ENCODE data around the gene B3GALT4. TPM values are rescaled to one million over a fixed set of nuclear protein-coding genes. Genes with fewer than 3 reads are reported as not detected.

B3GALT4 gene
- total RNA-seq, 1 experiment from 2014 or later, result 18.2 TPM

GRCh38 chr6:33248643-33248931 lies 28.3 kb upstream of the B3GALT4 start:
- intact Hi-C loops (cut with micrococcal nuclease; ENCODE audit: unreplicated experiment), result loop anchor here (1.0 to 5.0 kb wide), 4 partner anchors 41 to 236 kb away; partner anchors contain the start of gene RING1
- Mint-ChIP-seq H3K36me3 (ENCODE audit: insufficient read depth, unreplicated experiment) (peaks cover 44% of the 10 kb centered on the region), H3K27ac (ENCODE audit: unreplicated experiment) (peak overlapping the region; percentile 51), H3K4me3 (ENCODE audit: low read depth, unreplicated experiment) (peak overlapping the region; percentile 66), H3K4me1 (ENCODE audit: low read depth, unreplicated experiment) (peaks cover 26% of the 10 kb centered on the region), H3K27me3 (ENCODE audit: unreplicated experiment) (peaks cover 15% of the 10 kb centered on the region), H3K9me3 (ENCODE audit: low read depth, unreplicated experiment) (no peaks in the 10 kb centered on the region)
- CTCF ChIA-PET, result interaction anchor here (0.7 to 2.7 kb wide), 26 partner anchors 10 to 1045 kb away, joined by 3 to 13 read pairs (median 4); partner anchors contain the start of genes RING1, RPS18 and VPS52
- no peak for TF ChIP-seq CTCF (IDR thresholded peaks at IDR 0.05; ENCODE audit: unreplicated experiment)
- no TSS peak for BruUV-seq (replicated peaks)
- DNase-seq, result no peak

- Mint-ChIP-seq H3K4me3 (ENCODE audit: low read depth, unreplicated experiment) (peak overlapping the region; percentile 66), H3K4me1 (ENCODE audit: low read depth, unreplicated experiment) (peaks cover 26% of the 10 kb centered on the region), H3K27me3 (ENCODE audit: unreplicated experiment) (peaks cover 11% of the 10 kb centered on the region), H3K36me3 (ENCODE audit: insufficient read depth, unreplicated experiment) (peaks cover 44% of the 10 kb centered on the region), H3K27ac (ENCODE audit: unreplicated experiment) (peak overlapping the region; percentile 51), H3K9me3 (ENCODE audit: low read depth, unreplicated experiment) (no peaks in the 10 kb centered on the region)
- CTCF ChIA-PET, result interaction anchor here (0.7 to 2.7 kb wide), 21 partner anchors 10 to 1046 kb away, joined by 3 to 13 read pairs (median 5); partner anchors contain the start of genes RING1, RPS18, TAP2 and VPS52
- DNase-seq, result peak; percentile 97
- no peak for TF ChIP-seq CTCF (IDR thresholded peaks at IDR 0.05; ENCODE audit: unreplicated experiment)
- intact Hi-C loops (cut with micrococcal nuclease; ENCODE audit: unreplicated experiment), result loop anchor here (1.0 to 5.0 kb wide), 4 partner anchors 42 to 237 kb away; partner anchors contain the start of gene RING1
- BruUV-seq (replicated peaks), result TSS peak; percentile 43
Measured at GRCh38 chr6:33248932-33249731, 27.8 kb upstream of the B3GALT4 start.

- H3K4me1 Mint-ChIP-seq (ENCODE audit: low read depth, unreplicated experiment), result peaks cover 26% of the 10 kb centered on the region
Measured at GRCh38 chr6:33249732-33250630, 26.9 kb upstream of the B3GALT4 start.

More at GRCh38 chr6:33249732-33250630, 26.9 kb upstream of the B3GALT4 start:
- intact Hi-C loops (cut with micrococcal nuclease; ENCODE audit: unreplicated experiment), result loop anchor here (2.0 to 5.0 kb wide), 3 partner anchors 43 to 238 kb away; partner anchors contain the start of gene RING1
- no peak for TF ChIP-seq CTCF (IDR thresholded peaks at IDR 0.05; ENCODE audit: unreplicated experiment)
- peaks cover 11% of the 10 kb centered on the region for H3K27me3 Mint-ChIP-seq (ENCODE audit: unreplicated experiment)
- no peaks in the 10 kb centered on the region for H3K9me3 Mint-ChIP-seq (ENCODE audit: low read depth, unreplicated experiment)
- H3K4me3 Mint-ChIP-seq (ENCODE audit: low read depth, unreplicated experiment), result peak overlapping the region; percentile 66
- CTCF ChIA-PET, result interaction anchor here (0.7 to 2.7 kb wide), 11 partner anchors 19 to 412 kb away, joined by 3 to 13 read pairs (median 5); partner anchors contain the start of genes RING1, RPS18, TAP2 and VPS52
- peak overlapping the region; percentile 51 for H3K27ac Mint-ChIP-seq (ENCODE audit: unreplicated experiment)
- no peak for DNase-seq
- TSS peak; percentile 59 for BruUV-seq (replicated peaks)
- peaks cover 44% of the 10 kb centered on the region for H3K36me3 Mint-ChIP-seq (ENCODE audit: insufficient read depth, unreplicated experiment)

All from Calu3 (cell line).